Suppressor macrophage (primary cell): ENCODE measurements around the gene TXNDC11.

Experiments used
- DNase-seq, 4 experiments: peaks; one replicate each; pipeline ENCODE4 v3.0.0-alpha.2; 2020 to 2022

The TXNDC11 gene

GRCh38 chr16:11687601-11688519 lies 54.8 kb downstream of the TXNDC11 start:
- no peak for DNase-seq

GRCh38 chr16:11686713-11687380 lies 55.8 kb downstream of the TXNDC11 start:
- DNase-seq = no peak

GRCh38 chr16:11685844-11686618 lies 56.6 kb downstream of the TXNDC11 start:
- no peak for DNase-seq

GRCh38 chr16:11684231-11685025 lies 58.2 kb downstream of the TXNDC11 start:
- DNase-seq = no peak

GRCh38 chr16:11683145-11683544 lies 59.5 kb downstream of the TXNDC11 start:
- DNase-seq = no peak

- peak; percentile 48 to 85 (median 64) for DNase-seq
These were observed 60.0 kb downstream of the TXNDC11 start for GRCh38 chr16:11682655-11683096.

GRCh38 chr16:11681976-11682654 lies 60.5 kb downstream of the TXNDC11 start:
- peak in 2 of 4 experiments; percentile 36 for DNase-seq

GRCh38 chr16:11681556-11681955 lies 61.1 kb downstream of the TXNDC11 start:
- peak in 2 of 4 experiments; percentile 35 to 39 for DNase-seq

GRCh38 chr16:11679941-11680911 lies 62.4 kb downstream of the TXNDC11 start:
- DNase-seq = no peak

GRCh38 chr16:11679250-11679649 lies 63.4 kb downstream of the TXNDC11 start:
- no peak for DNase-seq

- DNase-seq = peak in 3 of 4 experiments; percentile 31 to 43 (median 36)
These were observed 64.4 kb downstream of the TXNDC11 start for GRCh38 chr16:11677959-11678881.

GRCh38 chr16:11677451-11677951 lies 65.2 kb downstream of the TXNDC11 start:
- DNase-seq = no peak

- DNase-seq = no peak
These were observed 65.9 kb downstream of the TXNDC11 start for GRCh38 chr16:11676799-11677198.

GRCh38 chr16:11675561-11676511 lies 66.8 kb downstream of the TXNDC11 start:
- no peak for DNase-seq

- peak in 1 of 4 experiments; percentile 29 for DNase-seq
These were observed 67.7 kb downstream of the TXNDC11 start for GRCh38 chr16:11674818-11675560.

GRCh38 chr16:11674001-11674817 lies 68.4 kb downstream of the TXNDC11 start:
- DNase-seq = no peak
